T-helper 1 cell treated with Interleukin-12 subunit alpha and Interleukin-12 subunit beta and Interleukin-4 antibody, amounts not matched to agents 30 ng/mL and 1 ng/mL, for 36 hours (primary cell): ENCODE results near the gene FGL2. TPM values are rescaled to one million over a fixed set of nuclear protein-coding genes. Genes with fewer than 3 reads are reported as not detected.
"Not testable (repeated sequence)": the region's sequence is repeated elsewhere in the genome, so short reads cannot be mapped to it uniquely, and the experiment has no call there.

Experiments
- intact Hi-C: fragments of 100-400 bp; cut with micrococcal nuclease; formaldehyde crosslinking; loops from one replicate; pipeline ENCODE4 v1.15.1; 2024
- total RNA-seq: library from RNA; stranded (reverse); gene quantifications from 2 replicates; pipeline ENCODE4 v1.2.3, GENCODE V29; 2022

FGL2 gene, protein sequence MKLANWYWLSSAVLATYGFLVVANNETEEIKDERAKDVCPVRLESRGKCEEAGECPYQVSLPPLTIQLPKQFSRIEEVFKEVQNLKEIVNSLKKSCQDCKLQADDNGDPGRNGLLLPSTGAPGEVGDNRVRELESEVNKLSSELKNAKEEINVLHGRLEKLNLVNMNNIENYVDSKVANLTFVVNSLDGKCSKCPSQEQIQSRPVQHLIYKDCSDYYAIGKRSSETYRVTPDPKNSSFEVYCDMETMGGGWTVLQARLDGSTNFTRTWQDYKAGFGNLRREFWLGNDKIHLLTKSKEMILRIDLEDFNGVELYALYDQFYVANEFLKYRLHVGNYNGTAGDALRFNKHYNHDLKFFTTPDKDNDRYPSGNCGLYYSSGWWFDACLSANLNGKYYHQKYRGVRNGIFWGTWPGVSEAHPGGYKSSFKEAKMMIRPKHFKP
- 3.4 and 4.4 TPM in 2 replicates for total RNA-seq

DNA sequence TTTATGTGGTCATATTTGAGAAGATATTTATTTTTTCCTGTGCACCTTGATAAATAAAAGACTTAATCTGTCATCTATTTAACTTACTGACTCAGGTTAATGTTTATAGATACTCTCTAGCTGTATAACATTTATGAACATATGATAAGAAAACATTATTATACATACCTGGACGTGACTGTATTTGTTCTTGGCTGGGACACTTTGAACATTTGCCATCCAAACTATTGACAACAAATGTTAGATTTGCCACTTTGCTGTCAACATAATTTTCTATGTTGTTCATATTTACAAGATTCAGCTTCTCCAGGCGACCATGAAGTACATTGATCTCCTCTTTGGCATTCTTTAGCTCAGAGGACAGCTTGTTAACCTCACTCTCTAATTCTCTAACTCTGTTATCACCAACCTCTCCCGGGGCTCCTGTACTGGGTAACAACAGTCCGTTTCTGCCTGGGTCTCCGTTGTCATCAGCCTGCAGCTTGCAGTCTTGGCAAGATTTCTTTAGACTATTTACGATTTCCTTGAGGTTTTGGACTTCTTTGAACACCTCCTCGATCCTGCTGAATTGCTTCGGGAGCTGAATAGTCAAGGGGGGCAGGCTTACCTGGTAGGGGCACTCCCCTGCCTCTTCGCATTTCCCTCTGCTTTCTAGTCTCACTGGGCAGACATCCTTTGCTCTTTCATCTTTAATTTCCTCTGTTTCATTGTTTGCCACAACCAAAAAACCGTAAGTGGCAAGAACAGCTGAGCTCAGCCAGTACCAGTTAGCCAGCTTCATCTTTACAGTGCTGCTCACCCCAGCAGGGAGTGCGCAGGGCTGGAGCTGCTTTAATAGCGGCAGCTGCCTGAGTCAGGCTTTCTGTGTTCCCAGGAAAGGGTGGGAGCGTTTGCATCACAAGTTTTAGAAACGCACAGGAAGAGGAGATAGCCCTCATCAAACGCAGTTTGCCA, at the start of gene FGL2:
FGL2 (minus strand) TSS at position 807 of the 954 bp plus-strand sequence; CDS start at position 781, 26 bp downstream.
- intact Hi-C loops, result loop anchor here (2.0 to 5.0 kb wide), 3 partner anchors 48 to 338 kb away; partner anchors contain the start of gene PTPN12

DNA sequence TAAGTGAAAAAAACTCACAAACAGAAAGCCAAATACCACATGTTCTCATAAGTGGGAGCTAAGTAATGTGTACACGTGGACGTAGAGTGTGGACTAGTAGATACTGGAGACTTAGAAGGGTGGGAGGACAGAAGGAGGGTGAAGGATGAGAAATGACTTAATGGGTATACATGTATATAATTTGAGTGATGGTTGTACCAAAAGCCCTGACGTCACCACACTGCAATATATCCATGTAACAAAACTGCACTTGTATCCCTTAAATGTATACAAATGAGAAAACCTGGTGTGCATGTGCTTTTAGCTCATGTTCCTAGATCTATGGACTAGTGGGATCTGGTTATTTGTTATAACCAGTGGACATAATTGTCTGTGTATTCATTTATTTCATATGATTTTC, 48.5 kb upstream of the FGL2 start:
- intact Hi-C loops, result loop anchor here (5.0 to 10.0 kb wide), 2 partner anchors 509 to 613 kb away; no protein-coding TSS in a partner anchor

DNA sequence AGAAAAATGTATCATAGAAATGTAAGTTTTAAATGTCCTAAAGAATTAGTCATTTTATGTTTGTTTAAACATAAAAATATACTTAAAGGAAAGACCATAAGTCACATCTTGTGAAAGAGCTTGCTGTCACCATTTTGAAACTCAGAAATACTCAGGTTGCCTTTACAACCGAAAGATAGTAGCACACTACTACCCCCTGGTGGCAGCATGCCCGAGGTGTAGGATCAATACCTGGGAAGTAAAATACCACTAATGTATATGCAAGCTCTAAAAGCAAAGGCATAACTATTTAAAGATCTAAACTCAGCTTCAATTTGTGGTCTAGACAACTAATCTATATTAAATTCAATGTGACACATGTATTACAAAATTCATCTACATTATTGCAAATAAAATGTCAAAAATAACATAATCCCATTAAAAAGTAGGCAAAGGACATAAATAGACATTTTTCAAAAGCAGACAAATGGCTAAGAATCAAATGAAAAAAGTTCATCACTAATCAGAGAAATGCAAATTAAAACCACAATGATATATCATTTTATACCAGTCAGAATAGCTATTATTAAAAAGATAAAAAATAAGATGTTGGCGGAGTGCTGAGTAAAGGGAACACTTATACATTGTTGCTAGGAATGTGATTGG, 47.7 kb upstream of the FGL2 start:
- intact Hi-C loops, result loop anchor here (1.0 to 10.0 kb wide), 5 partner anchors 49 to 613 kb away; partner anchors contain the start of gene FGL2

DNA sequence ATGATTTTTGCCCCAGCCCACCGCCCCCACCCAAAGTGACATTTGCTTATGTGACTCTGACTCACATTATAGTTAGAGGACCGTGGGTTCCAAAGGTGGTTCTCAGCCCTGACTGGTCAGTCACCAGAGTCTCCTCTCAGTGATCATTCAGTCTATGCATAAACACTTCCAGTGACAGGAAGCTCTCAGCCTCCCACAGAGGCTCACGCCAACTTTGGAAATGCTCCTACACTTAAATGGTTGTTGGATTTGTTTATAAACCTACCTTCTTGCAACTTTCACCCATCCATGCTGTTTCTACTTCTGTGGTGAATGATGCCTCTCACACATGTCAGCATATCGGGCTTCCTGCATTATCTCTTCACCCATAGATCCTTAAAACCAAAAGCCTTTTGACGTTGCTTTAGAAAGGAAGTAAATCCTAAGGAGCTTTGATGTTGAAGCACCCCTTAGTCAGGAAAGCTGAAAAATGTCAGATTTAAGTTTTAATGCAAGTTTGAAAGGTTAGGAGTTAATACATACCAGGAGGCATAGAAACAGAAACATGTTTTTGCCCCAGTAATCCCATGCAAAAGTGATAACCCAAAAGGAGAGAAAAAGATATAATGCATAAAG, 46.5 kb upstream of the FGL2 start:
- intact Hi-C loops, result loop anchor here (2.0 to 10.0 kb wide), 3 partner anchors 47 to 611 kb away; partner anchors contain the start of gene FGL2

DNA sequence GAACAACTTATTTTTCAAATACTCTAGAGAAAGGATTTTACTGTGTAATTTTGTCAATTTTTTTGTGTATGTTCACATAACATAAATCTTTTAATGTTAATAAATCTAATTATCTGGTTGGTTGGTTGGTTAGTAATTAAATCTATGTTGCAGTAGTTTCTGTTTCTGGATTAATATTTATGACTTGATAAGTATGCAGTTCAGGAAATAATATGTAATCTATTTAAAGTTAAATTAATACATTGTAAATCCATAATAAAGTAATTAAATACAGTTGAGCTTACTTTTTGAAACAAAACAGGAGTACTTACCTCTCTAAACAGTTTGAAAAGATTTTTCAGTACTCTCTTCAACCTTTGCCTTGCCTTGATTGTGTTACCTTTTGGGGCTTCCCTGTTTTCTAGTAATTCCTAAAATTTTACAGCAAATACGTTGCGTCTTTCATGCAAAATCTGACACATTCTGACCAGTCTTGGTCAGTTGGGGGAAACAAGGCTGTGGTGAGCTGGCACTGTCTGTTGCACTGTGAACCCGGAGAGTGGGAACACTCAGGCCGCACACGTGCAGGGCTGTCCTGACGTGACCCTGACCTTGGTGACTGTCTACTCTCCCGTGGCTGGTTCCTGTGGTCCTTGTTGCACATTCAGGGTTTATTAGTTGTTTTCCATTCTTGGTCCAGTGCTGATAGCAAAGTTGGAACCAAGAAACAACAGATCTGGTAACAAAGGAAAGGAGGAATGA, 45.6 kb upstream of the FGL2 start:
- intact Hi-C loops, result loop anchor here (5.0 to 10.0 kb wide), 2 partner anchors 512 to 610 kb away; no protein-coding TSS in a partner anchor

DNA sequence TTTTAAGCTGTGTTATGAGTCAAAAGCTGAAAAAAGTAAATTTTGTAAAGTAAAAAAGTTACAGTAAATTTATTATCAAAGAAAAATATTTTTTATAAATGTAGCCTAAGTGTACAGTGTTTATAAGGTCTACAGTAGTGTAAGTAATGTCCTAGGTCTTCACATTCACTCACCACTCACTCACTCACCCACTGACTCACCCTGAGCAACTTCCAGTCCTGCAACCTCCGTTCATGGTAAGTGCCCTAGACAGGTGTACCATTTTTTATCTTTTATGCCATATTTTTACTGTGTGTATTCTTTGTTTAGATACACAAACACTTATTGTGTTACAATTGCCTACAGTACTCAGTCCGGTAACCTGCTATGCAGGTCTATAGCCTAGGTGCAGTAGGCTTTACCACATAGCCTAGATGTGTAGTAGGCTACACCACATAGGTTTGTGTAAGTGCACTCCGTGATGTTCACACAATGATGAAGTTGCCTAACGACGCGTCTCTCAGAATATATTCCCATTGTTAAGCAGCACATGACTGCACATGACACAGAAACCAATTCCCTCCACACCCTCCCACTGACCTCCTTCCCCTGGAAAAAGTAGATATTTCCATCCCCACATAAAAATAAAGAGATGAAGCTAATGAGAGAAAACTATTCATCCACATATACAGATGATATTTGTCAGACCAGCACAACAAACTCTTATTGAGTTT, 44.8 kb upstream of the FGL2 start:
- intact Hi-C loops, result loop anchor here (10.0 kb wide), 1 partner anchor 610 kb away; no protein-coding TSS in a partner anchor

DNA sequence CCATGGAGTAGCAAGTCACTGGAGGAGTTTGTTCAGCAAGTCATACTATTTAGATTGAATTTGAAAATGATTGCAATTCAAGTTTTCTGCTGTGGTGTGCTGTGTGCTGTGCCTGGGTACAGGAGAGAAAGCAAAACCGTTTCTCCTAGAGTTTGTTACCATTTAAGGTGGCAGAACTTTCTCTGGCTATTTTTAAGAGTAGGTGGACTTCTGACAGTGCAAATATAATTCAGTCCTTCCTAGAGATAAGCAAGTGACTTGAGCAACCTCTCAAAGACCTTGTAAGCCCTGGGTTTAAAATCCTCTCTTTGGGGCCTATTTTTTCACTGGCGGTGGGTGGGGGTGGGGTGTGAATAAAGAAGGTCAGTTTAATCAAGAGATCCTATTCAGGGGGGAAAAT, 42.9 kb upstream of the FGL2 start:
- intact Hi-C loops, result loop anchor here (10.0 kb wide), 1 partner anchor 608 kb away; no protein-coding TSS in a partner anchor

DNA sequence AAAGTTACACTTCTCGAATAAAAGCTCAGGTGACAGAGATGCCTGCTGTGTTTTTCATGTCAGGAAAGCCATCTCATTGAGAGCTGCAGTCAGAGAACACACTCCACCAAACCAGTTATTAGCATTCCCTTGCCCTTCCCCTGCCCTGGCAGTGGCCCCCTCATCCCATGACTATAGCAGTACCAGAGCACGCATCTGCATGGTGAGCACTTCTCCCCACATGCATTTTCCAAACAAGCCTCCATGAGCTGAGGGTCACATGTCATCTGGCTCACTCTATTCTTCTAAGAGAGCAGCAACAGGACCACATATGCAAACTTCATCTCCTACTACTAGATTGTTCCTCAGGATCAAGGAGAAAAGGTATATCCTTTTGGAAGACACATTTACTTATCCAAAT, 42.4 kb upstream of the FGL2 start:
- intact Hi-C loops, result loop anchor here (10.0 kb wide), 1 partner anchor 607 kb away; no protein-coding TSS in a partner anchor

DNA sequence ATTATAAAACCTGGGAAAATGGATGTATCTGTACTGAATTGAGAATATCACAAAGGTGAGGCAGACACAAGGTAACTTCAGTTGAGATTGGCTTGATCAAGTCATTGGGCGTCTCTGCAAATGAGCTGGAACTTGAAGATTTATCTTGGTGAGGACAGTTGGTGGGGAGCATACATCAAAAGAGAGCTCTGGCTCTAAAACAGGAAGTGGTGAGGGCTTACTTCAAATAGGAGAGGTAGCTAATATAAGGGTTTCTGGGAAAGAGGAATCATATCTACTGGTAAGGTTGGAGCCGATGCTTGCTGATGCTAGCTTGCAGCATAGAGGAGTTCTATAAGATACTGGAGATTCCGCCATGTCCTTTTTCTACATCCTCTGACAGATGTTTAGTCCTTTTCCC, 39.9 kb upstream of the FGL2 start:
- intact Hi-C loops, result no loop called here

DNA sequence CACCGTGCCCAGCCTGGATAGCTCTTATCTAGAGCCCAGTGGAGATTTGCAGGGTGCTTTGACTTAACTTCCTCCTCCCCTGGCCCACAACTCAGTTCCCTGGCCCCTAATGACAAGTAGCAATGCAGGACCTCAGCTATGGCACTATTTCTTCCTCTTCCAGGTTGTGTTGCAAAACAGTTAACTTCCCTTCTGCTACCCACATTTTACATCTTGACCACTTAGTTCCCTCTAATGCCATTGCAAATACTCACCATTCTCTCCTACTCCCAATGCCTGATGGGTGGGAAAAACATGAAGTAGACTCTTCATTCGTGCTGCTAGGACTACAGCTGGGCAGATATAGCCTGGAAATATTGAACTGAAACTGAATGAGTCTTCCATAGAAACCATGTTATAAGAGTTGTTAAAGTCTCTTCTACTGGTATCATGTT, 39.1 kb upstream of the FGL2 start:
- intact Hi-C loops, result no loop called here

DNA sequence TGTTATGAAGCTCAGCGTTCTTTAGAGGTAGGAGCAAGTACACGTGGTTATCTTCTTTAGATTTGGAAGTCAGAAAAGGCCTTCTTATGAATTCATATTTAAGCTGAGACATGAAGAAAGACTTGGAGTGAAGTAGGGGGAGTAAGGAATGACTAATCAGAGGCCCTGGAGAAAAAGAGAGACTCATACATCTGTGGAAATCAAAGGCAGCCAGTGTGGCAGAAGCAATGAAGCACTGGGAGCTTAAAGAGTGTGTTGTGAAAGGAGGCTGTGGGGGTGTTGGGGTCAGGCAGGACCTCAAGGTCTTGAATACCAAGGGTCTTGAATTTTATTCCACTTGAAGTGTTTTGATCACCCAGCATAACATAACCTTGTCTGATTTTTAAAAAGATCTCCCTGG, 35.7 kb upstream of the FGL2 start:
- intact Hi-C loops, result no loop called here

DNA sequence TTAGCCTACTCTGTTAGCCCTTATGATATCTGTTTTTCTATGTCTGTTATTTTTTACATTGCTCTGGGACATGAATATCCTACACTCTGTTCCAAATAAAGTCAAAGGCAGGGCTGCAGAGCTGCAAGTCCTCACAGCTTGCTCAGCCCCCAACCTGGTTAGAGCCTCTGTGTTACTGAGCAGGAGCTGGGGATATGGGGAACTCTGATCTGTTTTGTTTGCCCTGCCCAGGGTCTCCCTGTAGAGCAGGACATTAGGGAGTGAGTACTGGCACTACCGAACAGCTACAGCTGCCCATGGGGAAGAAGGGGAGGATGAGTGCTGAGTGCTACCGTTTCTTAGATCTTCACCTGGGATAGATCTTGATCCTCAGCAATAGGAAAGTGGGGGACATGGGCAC, 32.8 kb upstream of the FGL2 start:
- intact Hi-C loops, result no loop called here

DNA sequence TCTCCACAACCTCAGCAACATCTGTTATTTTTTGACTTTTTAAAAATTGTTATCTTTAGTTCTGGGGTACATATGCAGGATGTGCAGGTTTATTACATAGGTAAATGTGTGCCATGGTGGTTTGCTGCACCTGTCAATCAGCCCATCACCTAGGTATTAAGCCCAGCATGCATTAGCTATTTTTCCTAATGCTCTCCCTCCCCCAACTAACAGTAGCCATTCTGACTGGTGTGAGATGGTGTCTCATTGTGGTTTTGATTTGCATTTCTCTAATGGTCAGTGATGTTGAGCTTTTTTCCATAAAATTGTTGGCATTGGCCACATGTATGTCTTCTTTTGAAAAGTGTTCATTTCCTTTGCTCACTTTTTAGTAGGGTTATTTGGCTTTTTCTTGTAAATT, 29.2 kb upstream of the FGL2 start:
- intact Hi-C loops, result not testable (repeated sequence)

DNA sequence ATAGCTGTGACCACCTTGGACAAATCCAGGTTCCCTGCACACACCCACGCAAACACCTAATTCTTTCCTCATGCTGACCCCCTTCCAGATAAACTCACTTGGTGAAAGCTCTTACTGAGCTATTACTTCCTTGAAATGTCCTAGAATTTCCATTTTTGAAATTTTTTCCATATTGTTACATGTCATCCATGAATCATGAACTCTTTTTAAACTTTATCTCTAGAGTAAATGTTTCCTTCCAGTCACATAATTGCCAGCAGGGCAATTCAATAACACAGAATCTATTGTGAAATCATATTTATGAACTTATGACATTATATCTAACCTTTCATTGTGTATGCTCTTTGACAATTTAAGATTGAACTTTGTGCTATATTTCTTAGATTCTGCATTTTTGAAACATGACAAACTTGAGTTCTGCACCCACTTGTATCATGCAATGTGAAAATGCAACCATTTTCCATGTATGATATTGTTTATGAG, 26.8 kb upstream of the FGL2 start:
- intact Hi-C loops, result no loop called here

DNA sequence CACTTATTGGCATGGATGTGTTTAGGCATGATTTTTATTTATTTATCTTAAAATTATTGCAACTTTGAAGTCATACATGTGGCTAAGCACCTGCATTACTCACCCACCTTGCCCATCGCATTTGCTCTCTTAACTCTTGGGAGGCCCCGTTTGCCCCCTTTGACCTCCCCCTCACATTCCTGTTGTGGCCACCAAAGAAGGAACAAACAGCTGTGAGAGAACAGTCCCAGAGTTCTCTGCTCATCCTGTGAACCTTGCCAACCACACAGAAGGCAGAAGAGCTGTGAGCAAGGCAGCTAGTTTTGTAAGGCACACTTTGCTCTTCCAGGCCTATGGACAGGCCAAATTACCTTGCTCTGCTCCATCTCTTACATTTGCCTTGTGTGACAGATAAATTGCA, 23.6 kb upstream of the FGL2 start:
- intact Hi-C loops, result no loop called here

DNA sequence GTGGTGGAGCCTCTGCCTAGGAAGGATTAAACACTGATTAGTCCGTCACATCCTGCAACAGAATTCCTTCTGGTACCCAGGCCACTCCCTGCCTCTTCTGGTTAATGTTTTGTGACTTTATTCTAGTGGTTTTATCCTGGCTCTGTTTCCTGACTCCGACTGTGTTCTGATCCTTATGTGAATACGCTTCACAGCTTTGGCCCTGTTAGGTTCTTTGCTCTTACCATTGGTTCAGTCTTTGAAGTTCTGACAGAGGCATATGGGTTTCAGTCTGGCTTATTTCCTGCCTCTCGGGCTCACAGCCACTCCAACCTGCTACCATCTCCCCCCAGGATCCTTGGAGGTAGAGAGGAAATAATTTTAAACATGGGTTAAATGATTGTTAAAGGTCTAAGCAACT, 23.2 kb upstream of the FGL2 start:
- intact Hi-C loops, result no loop called here

DNA sequence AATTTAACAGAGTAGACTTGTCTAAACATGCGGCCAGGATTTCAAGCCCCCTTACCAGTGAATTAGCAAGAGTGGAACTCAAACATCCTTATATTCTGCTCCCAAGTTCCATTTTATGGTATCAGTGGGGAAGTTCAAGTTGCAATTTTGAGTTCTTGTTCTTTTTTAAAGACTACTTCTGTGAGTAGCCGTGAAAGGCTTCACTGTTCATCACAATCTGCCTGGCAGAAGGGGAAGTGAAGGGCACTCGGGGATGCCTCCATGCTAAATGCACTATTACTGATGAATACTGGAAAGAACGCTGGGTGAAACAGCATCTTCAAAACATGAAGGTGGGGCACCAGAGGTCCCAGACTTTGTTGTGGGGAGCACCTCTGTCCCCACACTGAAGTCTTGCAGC, 22.4 kb upstream of the FGL2 start:
- intact Hi-C loops, result no loop called here

DNA sequence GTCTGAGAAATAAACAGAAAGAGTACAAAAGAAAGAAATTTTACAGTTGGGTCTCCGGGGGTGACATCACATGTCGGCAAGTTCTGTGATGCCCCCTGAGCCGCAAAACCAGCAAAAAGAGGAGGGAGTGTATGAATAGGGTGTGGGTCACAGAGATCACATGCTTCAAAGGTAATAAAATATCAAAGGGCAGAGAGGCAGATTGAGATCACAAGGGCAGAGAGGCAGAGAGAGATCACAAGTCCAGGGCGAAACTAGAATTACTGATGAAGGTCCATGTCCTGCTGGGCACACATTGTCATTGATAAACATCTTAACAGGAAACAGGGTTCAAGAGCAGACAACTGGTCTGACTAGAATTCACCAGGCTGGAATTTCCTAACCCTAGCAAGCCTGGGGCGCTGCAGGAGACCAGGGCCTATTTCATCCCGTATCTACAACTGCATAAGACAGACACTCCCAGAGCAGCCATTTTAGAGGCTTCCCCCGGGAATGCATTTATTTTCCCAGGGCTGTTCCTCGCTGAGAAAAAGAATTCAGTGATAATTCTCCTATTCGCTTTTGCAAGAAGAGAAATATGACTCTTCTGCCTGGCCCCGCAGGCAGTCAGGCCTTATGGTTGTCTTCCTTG, 20.2 kb upstream of the FGL2 start:
- intact Hi-C loops, result not testable (repeated sequence)
